22Rv1 (cell line): ENCODE data around the gene CFD.

Experiments
- ZFX ChIP-seq: fragments of 450-650 bp; IDR thresholded peaks from 2 replicates; pipeline ENCODE4 v1.6.1; 2017; ENCODE audit warnings: antibody characterized with exemption, borderline replicate concordance
- TF ChIP-seq, protein P1 (sequence below): fragments of 450-650 bp; IDR thresholded peaks from 2 replicates; pipeline ENCODE4 v1.5.1; 2017; ENCODE audit warnings: mild to moderate bottlenecking

DNA sequence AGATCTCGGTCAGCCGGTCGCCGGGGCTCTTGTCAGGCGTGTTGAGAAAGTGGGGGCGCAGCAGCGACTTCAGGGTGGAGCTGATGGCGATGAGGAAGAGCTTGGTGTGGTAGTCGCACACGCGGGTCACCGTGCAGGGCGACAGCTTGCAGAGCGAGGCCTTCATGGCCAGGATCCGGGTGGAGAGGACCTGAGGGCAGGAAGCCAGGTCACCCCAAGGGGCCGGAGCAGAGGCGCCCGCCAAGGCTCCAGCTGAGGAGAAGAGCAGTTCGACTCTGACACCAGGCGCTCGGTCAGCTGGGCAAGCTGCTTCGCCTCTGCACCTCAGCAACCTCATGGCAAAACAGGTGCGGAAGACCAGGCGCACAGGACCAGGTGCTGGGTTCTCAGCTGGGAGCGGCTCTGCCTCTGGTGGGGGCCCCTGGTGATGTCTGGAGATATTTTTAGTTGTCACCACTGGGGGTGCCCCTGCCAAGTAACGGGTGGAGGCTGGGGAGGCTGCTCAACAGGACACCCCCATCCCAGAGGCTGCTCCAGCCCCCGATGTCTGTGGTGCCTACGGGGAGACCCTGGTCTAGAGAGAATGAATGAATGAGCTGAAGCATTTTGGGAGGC lies 15.9 kb downstream of the CFD start:
- TF ChIP-seq, protein P1, sequence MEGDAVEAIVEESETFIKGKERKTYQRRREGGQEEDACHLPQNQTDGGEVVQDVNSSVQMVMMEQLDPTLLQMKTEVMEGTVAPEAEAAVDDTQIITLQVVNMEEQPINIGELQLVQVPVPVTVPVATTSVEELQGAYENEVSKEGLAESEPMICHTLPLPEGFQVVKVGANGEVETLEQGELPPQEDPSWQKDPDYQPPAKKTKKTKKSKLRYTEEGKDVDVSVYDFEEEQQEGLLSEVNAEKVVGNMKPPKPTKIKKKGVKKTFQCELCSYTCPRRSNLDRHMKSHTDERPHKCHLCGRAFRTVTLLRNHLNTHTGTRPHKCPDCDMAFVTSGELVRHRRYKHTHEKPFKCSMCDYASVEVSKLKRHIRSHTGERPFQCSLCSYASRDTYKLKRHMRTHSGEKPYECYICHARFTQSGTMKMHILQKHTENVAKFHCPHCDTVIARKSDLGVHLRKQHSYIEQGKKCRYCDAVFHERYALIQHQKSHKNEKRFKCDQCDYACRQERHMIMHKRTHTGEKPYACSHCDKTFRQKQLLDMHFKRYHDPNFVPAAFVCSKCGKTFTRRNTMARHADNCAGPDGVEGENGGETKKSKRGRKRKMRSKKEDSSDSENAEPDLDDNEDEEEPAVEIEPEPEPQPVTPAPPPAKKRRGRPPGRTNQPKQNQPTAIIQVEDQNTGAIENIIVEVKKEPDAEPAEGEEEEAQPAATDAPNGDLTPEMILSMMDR, result no peak
- TF ChIP-seq ZFX, result no peak
